Frontal cortex (tissue), 4 donors: ENCODE results near the gene TAOK2. TPM values are rescaled to one million over a fixed set of nuclear protein-coding genes. Genes with fewer than 3 reads are reported as not detected.

ENCODE experiments used
- DNase-seq, 2 donors: peaks; one replicate each; pipeline ENCODE4 v3.0.0; 2012; ENCODE audit warnings: low spot score in 2 of 2
- FAIRE-seq: peaks from 2 replicates; lab custom pipeline; 2012; peaks lifted over from hg19 to GRCh38; lab: Jason Lieb, UNC
- total RNA-seq: library from RNA; depleted of rRNA; stranded (reverse); fragments of >200 nt; gene quantifications from one replicate; pipeline ENCODE4 v1.2.3, GENCODE V29; 2014
- donor health status: control.
- donor health status: control.
- donor health status: control.

The TAOK2 gene
- total RNA-seq, 1 donor from 2014 or later, result 58.3 TPM

- FAIRE-seq (no peak), DNase-seq (no peak)
Observed at GRCh38 chr16:29985271-29985811, 11.7 kb downstream of the TAOK2 start.

GRCh38 chr16:29986231-29986630, 12.6 kb downstream of the TAOK2 start:
- no peak for FAIRE-seq

DNA sequence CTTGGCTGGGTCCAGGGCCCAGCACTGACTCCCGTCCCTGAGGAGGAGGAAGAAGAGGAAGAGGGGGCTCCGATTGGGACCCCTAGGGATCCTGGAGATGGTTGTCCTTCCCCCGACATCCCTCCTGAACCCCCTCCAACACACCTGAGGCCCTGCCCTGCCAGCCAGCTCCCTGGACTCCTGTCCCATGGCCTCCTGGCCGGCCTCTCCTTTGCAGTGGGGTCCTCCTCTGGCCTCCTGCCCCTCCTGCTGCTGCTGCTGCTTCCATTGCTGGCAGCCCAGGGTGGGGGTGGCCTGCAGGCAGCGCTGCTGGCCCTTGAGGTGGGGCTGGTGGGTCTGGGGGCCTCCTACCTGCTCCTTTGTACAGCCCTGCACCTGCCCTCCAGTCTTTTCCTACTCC, 13.3 kb downstream of the TAOK2 start:
- no peak for DNase-seq
- no peak for FAIRE-seq

More at GRCh38 chr16:29986231-29986630, 12.6 kb downstream of the TAOK2 start:
- DNase-seq, result no peak

DNA sequence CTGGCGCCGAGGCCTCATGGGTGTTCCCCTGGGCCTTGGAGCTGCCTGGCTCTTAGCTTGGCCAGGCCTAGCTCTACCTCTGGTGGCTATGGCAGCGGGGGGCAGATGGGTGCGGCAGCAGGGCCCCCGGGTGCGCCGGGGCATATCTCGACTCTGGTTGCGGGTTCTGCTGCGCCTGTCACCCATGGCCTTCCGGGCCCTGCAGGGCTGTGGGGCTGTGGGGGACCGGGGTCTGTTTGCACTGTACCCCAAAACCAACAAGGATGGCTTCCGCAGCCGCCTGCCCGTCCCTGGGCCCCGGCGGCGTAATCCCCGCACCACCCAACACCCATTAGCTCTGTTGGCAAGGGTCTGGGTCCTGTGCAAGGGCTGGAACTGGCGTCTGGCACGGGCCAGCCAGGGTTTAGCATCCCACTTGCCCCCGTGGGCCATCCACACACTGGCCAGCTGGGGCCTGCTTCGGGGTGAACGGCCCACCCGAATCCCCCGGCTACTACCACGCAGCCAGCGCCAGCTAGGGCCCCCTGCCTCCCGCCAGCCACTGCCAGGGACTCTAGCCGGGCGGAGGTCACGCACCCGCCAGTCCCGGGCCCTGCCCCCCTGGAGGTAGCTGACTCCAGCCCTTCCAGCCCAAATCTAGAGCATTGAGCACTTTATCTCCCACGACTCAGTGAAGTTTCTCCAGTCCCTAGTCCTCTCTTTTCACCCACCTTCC, 13.9 kb downstream of the TAOK2 start:
- DNase-seq (no peak), FAIRE-seq (no peak)

- FAIRE-seq (no peak), DNase-seq (no peak)
Observed at GRCh38 chr16:29988346-29989075, 14.8 kb downstream of the TAOK2 start.

DNA sequence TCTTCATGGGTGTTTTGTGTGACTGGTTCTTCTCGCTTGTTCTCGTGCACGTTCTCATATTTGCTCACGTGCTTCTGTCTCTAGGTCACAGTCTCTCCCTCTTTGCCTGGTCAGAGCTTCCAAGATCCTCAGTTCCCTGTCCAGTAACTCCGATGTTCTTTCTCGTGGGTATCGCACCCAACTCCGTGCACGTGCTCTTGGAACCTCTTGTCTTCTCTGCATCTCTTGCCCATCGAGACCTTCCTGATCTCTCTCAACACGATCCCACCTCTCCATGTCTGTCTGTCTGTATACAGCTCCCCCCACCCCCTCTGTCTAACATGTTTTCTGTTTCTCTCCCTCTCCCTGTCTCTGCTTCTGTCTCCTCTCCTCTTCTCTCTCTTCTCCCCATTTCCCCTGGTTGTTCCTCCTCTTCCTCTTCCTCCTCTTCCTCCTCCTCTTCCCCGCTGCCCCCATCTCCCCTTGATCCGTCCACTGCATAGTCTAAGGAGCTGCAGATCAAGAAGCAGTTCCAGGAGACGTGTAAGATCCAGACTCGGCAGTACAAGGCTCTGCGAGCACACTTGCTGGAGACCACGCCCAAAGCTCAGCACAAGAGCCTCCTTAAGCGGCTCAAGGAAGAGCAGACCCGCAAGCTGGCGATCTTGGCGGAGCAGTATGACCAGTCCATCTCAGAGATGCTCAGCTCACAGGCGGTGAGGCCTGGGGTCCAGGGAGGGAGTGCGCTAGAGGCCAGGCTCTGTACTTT, 15.6 kb downstream of the TAOK2 start:
- no peak for FAIRE-seq
- no peak for DNase-seq

- no peak for FAIRE-seq
Observed at GRCh38 chr16:29990034-29990433, 16.4 kb downstream of the TAOK2 start.

GRCh38 chr16:29990883-29991570, 17.4 kb downstream of the TAOK2 start:
- DNase-seq, result no peak
- FAIRE-seq, result no peak

More at GRCh38 chr16:29990034-29990433, 16.4 kb downstream of the TAOK2 start:
- no peak for DNase-seq

- FAIRE-seq, result no peak
- no peak for DNase-seq
Observed at GRCh38 chr16:29991571-29991904, 17.9 kb downstream of the TAOK2 start.

DNA sequence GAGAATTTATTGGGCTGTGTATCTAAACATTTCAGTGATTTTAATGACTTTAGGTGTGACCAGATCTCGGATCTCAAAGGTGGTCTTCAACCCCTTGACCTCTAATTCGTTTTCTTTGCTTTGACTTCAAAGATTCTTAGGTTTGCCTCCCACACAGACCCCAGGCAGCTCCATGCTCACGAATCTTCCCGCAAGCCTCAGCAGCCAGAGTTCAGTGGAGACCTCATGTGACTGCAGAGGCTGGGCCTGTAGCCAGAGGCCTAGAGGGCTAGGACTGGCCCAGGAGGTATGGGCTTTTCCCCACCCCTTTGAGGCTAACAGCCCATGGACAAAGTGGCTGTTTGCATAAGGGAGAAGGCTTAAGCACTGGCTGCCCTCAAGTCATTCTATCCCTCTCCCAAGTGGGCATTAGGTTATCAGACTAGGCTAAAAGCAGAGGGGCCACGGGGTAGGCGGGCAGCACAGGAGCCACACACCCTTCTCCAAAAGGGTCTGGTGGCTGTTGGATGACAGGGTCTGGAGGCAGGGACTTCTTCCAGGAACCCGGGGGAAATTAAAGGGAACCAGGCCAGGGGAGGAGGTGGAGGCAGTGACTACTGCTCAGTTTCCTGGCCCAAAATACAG, 18.8 kb downstream of the TAOK2 start:
- FAIRE-seq, result no peak
- DNase-seq, result no peak

DNA sequence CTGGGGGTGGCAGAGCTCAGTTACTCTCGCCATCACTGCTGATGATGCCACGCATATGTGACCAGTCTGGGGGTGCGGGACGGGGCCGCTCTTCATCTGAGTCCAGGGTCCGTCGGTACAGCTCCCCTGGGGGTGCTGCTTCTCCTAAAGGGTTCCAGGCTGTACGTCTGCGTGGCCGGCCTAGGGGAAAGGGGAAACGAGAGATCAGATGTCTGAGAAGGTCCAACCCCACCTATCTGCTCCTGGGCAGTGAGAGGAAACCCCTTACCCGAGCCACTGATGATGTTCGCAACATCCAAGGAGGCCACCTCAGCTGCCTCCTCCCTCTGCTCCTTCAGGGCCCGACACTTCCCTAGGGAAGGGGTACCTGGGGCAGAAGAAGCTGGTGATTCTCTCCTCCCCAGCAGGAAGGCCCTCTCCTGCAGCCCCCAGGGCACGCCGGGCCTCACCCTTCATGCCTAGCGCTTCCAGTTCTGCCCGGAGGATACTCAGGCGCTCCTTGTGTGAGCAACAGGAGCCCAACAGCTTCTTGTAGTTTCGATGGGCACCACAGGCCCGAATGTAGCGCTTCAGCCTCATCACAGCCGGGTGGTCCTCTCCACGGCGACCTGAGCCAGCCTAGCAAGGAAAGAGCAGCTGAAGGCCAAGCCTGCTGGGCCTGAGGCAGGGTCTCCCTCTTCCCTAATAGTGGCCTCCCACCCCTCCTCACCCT, 19.7 kb downstream of the TAOK2 start:
- FAIRE-seq (no peak), DNase-seq (no peak)

GRCh38 chr16:29993903-29994599, 20.4 kb downstream of the TAOK2 start:
- FAIRE-seq, result no peak
- DNase-seq, result no peak

GRCh38 chr16:29994600-29995323, 21.1 kb downstream of the TAOK2 start:
- FAIRE-seq (no peak), DNase-seq (peak; percentile 70 to 75)

DNA sequence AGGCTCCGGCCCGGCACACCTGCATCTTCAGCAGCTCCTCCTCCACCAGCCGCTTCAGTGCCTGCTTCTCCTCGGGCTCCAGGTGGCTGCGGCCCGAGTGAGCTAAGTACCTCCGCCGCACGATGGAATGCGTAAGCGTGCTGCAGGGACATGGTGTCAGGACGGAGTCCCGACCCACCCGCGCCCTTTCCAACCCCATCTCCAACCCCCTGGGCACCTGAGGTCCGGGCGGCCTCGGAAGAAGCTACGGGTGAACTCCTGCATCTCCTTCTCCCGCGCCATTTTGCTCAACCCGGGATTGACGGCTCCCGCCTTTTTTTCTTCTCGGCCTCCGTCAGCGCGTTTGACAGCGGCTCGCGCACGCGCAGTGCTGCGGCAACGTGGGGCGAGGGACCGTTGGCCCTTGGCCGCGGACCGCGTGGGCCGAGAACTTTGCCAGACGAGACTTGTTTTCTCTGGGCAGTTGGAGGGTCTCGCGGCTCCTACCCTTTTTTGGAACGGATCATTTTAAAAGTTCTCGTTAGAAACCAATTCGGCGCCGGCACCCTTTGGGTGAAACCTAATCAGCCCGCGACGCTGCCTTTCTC, 21.7 kb downstream of the TAOK2 start, which contains the start of gene HIRIP3:
Gene HIRIP3 (minus strand): TSS at position 294 of the 587 bp plus-strand sequence. CDS start 12 bp downstream, at position 282.
- no peak for FAIRE-seq
- peak; percentile 89 to 91 for DNase-seq

GRCh38 chr16:29995911-29996765, 22.5 kb downstream of the TAOK2 start, which contains the start of gene INO80E:
INO80E (plus strand) TSS chr16:29996241; CDS start chr16:29996311, 70 bp downstream.
- FAIRE-seq (no peak), DNase-seq (peak; percentile 100)

DNA sequence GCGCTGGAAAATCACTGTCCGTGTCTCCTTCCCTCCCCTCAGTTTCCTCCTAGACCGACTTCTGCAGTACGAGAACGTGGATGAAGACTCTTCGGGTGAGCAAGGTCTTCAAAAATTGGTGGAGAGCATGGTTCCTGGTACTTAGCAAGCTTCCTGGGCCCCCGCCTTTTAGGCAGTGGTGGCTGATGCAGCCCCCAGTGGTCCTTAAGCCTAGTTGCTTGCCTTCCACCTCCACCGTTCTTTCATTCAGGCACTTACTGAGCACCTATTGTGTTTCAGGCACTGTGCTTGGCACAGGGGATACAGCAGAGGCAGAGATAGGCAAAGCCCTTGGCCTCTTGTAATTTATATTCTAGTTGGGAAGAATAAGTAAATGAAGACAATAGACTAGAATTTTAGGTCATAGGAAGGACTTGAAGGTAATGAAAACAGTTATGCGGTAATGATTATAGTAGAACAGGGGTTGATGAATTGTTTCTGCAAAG, 23.1 kb downstream of the TAOK2 start:
- DNase-seq (no peak), FAIRE-seq (no peak)
